Upper lobe of left lung (tissue), 4 donors: ENCODE results near the gene TNS1.

Experiments
- CTCF ChIP-seq, 6 experiments: fragments of 450-650 bp in 4 of 6; fragments of 200-600 bp in 2 of 6; sonication (generic) in 2 of 6; IDR thresholded peaks; one replicate each; pipeline ENCODE4 v1.5.1; 2016 to 2019; ENCODE audit warnings: antibody characterized with exemption in 6 of 6
- POLR2A ChIP-seq, 4 donors: fragments of 450-650 bp; IDR thresholded peaks; one replicate each; pipeline ENCODE4 v1.5.1; 2016 to 2017; ENCODE audit warnings: antibody characterized with exemption in 4 of 4, mild to moderate bottlenecking in 2 of 4

- TF ChIP-seq POLR2A (IDR thresholded peaks at IDR 0.05) (peak in 1 of 4 donors; percentile 23), CTCF (IDR thresholded peaks at IDR 0.05) (no peak)
Measured at GRCh38 chr2:217816396-217816869, 186.4 kb downstream of the TNS1 start.
